ENCODE results near the gene LOXL4.

The LOXL4 gene

GRCh38 chr10:98267894-98268693 lies at the start of gene LOXL4:
Gene LOXL4, minus strand, starts transcription at chr10:98268194. Its CDS starts 5,175 bp downstream, at chr10:98263019.
- no peak for DNase-seq

GRCh38 chr10:98316661-98317060 lies 48.7 kb upstream of the LOXL4 start:
- DNase-seq = no peak

- DNase-seq = no peak
Observed at GRCh38 chr10:98316170-98316569, 48.2 kb upstream of the LOXL4 start.

- DNase-seq = no peak
Observed at GRCh38 chr10:98314532-98315284, 46.7 kb upstream of the LOXL4 start.

- DNase-seq = no peak
Observed at GRCh38 chr10:98313598-98313997, 45.6 kb upstream of the LOXL4 start.

GRCh38 chr10:98312822-98313221 lies 44.8 kb upstream of the LOXL4 start:
- no peak for DNase-seq

GRCh38 chr10:98312349-98312748 lies 44.4 kb upstream of the LOXL4 start:
- no peak for DNase-seq

- DNase-seq = no peak
Observed at GRCh38 chr10:98310701-98311100, 42.7 kb upstream of the LOXL4 start.

GRCh38 chr10:98309366-98310355 lies 41.7 kb upstream of the LOXL4 start:
- peak; percentile 76 for DNase-seq

- no peak for DNase-seq
Observed at GRCh38 chr10:98308669-98309365, 40.8 kb upstream of the LOXL4 start.

- no peak for DNase-seq
Observed at GRCh38 chr10:98307916-98308541, 40.0 kb upstream of the LOXL4 start.

GRCh38 chr10:98306501-98306900 lies 38.5 kb upstream of the LOXL4 start:
- no peak for DNase-seq

- no peak for DNase-seq
Observed at GRCh38 chr10:98303569-98303968, 35.6 kb upstream of the LOXL4 start.

GRCh38 chr10:98302741-98303365 lies 34.9 kb upstream of the LOXL4 start:
- no peak for DNase-seq

GRCh38 chr10:98301664-98302319 lies 33.8 kb upstream of the LOXL4 start:
- no peak for DNase-seq

GRCh38 chr10:98300526-98301229 lies 32.7 kb upstream of the LOXL4 start:
- no peak for DNase-seq

GRCh38 chr10:98299341-98299740 lies 31.3 kb upstream of the LOXL4 start:
- no peak for DNase-seq

GRCh38 chr10:98296524-98296923 lies 28.5 kb upstream of the LOXL4 start:
- no peak for DNase-seq

- peak; percentile 22 for DNase-seq
Observed at GRCh38 chr10:98295907-98296306, 27.9 kb upstream of the LOXL4 start.

GRCh38 chr10:98295401-98295811 lies 27.4 kb upstream of the LOXL4 start:
- DNase-seq = no peak

Data from OCI-M1 (cell line).